ENCODE measurements around the gene SECISBP2L. TPM values are rescaled to one million over a fixed set of nuclear protein-coding genes. Genes with fewer than 3 reads are reported as not detected.
"Not testable (repeated sequence)": the region's sequence is repeated elsewhere in the genome, so short reads cannot be mapped to it uniquely, and the experiment has no call there.

Gene SECISBP2L
- total RNA-seq, 1 donor from 2014 or later: 20.4 TPM

DNA sequence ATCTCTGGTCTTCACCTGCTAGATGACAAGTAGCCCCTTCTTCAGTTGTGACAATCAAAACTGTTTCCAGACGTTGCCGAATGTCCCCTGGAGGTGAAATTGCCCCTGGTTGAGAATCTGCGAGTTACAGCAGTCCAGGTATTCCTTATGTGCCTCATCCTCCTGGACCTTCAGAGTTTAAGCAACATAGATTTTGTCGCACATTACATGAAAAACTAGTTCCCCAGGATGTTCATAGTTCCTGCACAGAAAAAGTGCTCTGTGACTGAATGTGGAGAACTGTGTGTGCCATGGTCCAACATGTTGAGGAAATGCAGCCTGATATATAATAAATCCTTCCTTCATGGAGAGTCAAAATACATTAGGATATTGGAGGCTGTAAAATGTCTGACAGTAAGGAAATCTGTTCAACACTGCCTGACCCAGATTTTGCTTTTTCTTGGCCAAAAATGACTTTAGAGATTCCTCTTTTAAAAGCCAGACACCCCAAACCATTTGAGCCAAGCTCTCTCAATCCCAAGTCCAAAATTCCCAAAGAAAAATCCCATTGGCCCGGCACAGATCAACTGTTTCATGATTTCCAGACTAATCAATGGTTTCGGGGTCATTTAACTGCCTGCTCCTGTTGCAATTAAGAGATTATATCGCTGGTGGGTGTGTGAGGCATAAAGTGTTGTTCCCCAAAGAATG, 62.1 kb downstream of the SECISBP2L start:
- peaks cover 0 to 11% (median 0%) of the 10 kb centered on the region in 3 donors for H3K27me3 ChIP-seq (ENCODE audit: control insufficient read depth in 3 of 3, insufficient read depth in 3 of 3, low read length in 3 of 3)
- H3K27ac ChIP-seq (ENCODE audit: low read depth, low read length): peak overlapping the region; percentile 6
- peaks cover 0 to 4% (median 0%) of the 10 kb centered on the region in 3 donors for H3K4me1 ChIP-seq (ENCODE audit: control insufficient read depth in 3 of 3, insufficient read depth in 3 of 3, low read length in 3 of 3)
- H3K9ac ChIP-seq (ENCODE audit: low read depth in 1 of 3, low read length in 3 of 3): no peak overlapping the region
- H3K4me3 ChIP-seq (ENCODE audit: low read length in 3 of 3): no peak overlapping the region
- no peaks in the 10 kb centered on the region for H3K9me3 ChIP-seq (ENCODE audit: control insufficient read depth in 3 of 3, low read length in 3 of 3)
- no peaks in the 10 kb centered on the region for H3K36me3 ChIP-seq (ENCODE audit: control insufficient read depth in 3 of 3, insufficient read depth in 3 of 3, low read length in 3 of 3)

- H3K9ac ChIP-seq (ENCODE audit: low read depth in 1 of 3, low read length in 3 of 3): no peak overlapping the region
- no peaks in the 10 kb centered on the region for H3K36me3 ChIP-seq (ENCODE audit: control insufficient read depth in 3 of 3, insufficient read depth in 3 of 3, low read length in 3 of 3)
- H3K27me3 ChIP-seq (ENCODE audit: control insufficient read depth in 3 of 3, insufficient read depth in 3 of 3, low read length in 3 of 3): peaks cover 0 to 11% (median 0%) of the 10 kb centered on the region in 3 donors
- no peak overlapping the region for H3K27ac ChIP-seq (ENCODE audit: low read depth, low read length)
- H3K4me1 ChIP-seq (ENCODE audit: control insufficient read depth in 3 of 3, insufficient read depth in 3 of 3, low read length in 3 of 3): peaks cover 0 to 4% (median 0%) of the 10 kb centered on the region in 3 donors
- H3K9me3 ChIP-seq (ENCODE audit: control insufficient read depth in 3 of 3, low read length in 3 of 3): no peaks in the 10 kb centered on the region
- no peak overlapping the region for H3K4me3 ChIP-seq (ENCODE audit: low read length in 3 of 3)
Observed at GRCh38 chr15:48983300-48983699, 62.9 kb downstream of the SECISBP2L start.

GRCh38 chr15:48981941-48982340, 64.3 kb downstream of the SECISBP2L start:
- Histone ChIP-seq H3K4me3 (ENCODE audit: low read length in 3 of 3) (no peak overlapping the region), H3K9me3 (ENCODE audit: control insufficient read depth in 3 of 3, low read length in 3 of 3) (no peaks in the 10 kb centered on the region), H3K27ac (ENCODE audit: low read depth, low read length) (no peak overlapping the region), H3K36me3 (ENCODE audit: control insufficient read depth in 3 of 3, insufficient read depth in 3 of 3, low read length in 3 of 3) (no peaks in the 10 kb centered on the region), H3K4me1 (ENCODE audit: control insufficient read depth in 3 of 3, insufficient read depth in 3 of 3, low read length in 3 of 3) (peaks cover 0 to 4% (median 0%) of the 10 kb centered on the region in 3 donors), H3K9ac (ENCODE audit: low read depth in 1 of 3, low read length in 3 of 3) (no peak overlapping the region), H3K27me3 (ENCODE audit: control insufficient read depth in 3 of 3, insufficient read depth in 3 of 3, low read length in 3 of 3) (peaks cover 0 to 11% (median 0%) of the 10 kb centered on the region in 3 donors)

DNA sequence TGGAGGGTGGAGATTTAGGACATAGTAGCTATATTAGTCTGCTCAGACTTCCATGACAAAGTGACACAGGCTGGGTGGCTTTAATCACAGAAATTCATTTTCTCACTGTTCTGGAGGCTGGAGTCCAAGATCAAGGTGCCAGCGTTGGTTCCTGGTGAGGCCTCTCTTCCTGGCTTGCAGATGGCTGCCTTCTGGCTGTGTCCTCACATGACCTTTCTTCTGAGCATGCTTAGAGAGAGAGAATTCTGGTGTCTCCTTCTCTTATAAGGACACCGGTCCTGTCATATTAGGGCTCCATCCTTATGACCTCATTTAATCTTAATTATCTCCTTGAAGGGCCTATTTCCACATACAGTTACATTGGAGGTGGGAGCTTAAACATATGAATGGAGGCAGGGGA, 67.6 kb downstream of the SECISBP2L start:
- Histone ChIP-seq H3K36me3 (ENCODE audit: control insufficient read depth in 3 of 3, insufficient read depth in 3 of 3, low read length in 3 of 3) (no peaks in the 10 kb centered on the region), H3K9me3 (ENCODE audit: control insufficient read depth in 3 of 3, low read length in 3 of 3) (no peaks in the 10 kb centered on the region), H3K9ac (ENCODE audit: low read depth in 1 of 3, low read length in 3 of 3) (no peak overlapping the region), H3K27ac (ENCODE audit: low read depth, low read length) (no peak overlapping the region), H3K4me1 (ENCODE audit: control insufficient read depth in 3 of 3, insufficient read depth in 3 of 3, low read length in 3 of 3) (peaks cover 0 to 10% (median 7%) of the 10 kb centered on the region in 3 donors), H3K27me3 (ENCODE audit: control insufficient read depth in 3 of 3, insufficient read depth in 3 of 3, low read length in 3 of 3) (peaks cover 0 to 11% (median 0%) of the 10 kb centered on the region in 3 donors), H3K4me3 (ENCODE audit: low read length in 3 of 3) (no peak overlapping the region)

DNA sequence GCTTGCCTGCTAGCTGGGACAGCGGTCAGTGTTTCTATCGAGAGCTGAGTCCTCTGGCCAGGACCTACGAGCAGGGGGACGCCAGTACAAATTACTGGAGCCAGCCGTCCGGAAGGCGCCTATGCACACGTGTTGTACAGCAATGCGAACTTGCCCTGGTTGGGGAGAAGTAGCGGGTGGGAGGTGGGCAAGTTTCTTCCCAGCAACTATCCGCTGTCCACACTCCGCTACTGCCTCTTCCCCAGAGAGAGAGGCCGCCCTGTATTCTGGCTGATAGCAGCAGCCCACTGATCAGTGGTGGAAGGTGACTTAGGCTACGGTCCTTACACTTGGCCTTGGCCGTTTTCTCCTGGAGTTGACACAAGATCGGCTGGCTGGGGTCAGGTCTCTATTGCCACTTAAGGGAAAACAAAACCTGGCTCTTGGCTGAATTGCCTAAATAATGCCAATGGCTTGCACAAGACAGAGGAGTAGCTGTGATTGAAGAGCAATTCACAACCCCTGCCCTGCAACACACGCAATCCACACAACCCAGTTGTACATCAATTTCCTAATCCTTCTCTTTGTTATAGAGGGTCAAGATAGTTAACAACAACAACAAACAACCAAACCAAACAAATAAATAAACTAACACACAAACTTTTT, 69.7 kb downstream of the SECISBP2L start:
- peak overlapping the region in 2 of 3 donors; percentile 79 to 83 for H3K9ac ChIP-seq (ENCODE audit: low read depth in 1 of 3, low read length in 3 of 3)
- peaks cover 0 to 10% (median 7%) of the 10 kb centered on the region in 3 donors for H3K4me1 ChIP-seq (ENCODE audit: control insufficient read depth in 3 of 3, insufficient read depth in 3 of 3, low read length in 3 of 3)
- H3K36me3 ChIP-seq (ENCODE audit: control insufficient read depth in 3 of 3, insufficient read depth in 3 of 3, low read length in 3 of 3): no peaks in the 10 kb centered on the region
- peak overlapping the region; percentile 20 for H3K27ac ChIP-seq (ENCODE audit: low read depth, low read length)
- no peaks in the 10 kb centered on the region for H3K9me3 ChIP-seq (ENCODE audit: control insufficient read depth in 3 of 3, low read length in 3 of 3)
- H3K27me3 ChIP-seq (ENCODE audit: control insufficient read depth in 3 of 3, insufficient read depth in 3 of 3, low read length in 3 of 3): peaks cover 0 to 4% (median 0%) of the 10 kb centered on the region in 3 donors
- peak overlapping the region; percentile 64 to 79 (median 66) for H3K4me3 ChIP-seq (ENCODE audit: low read length in 3 of 3)

- peak overlapping the region; percentile 20 for H3K27ac ChIP-seq (ENCODE audit: low read depth, low read length)
- peaks cover 0 to 3% (median 0%) of the 10 kb centered on the region in 3 donors for H3K27me3 ChIP-seq (ENCODE audit: control insufficient read depth in 3 of 3, insufficient read depth in 3 of 3, low read length in 3 of 3)
- peak overlapping the region; percentile 74 to 83 (median 79) for H3K9ac ChIP-seq (ENCODE audit: low read depth in 1 of 3, low read length in 3 of 3)
- no peaks in the 10 kb centered on the region for H3K36me3 ChIP-seq (ENCODE audit: control insufficient read depth in 3 of 3, insufficient read depth in 3 of 3, low read length in 3 of 3)
- H3K4me1 ChIP-seq (ENCODE audit: control insufficient read depth in 3 of 3, insufficient read depth in 3 of 3, low read length in 3 of 3): peaks cover 0 to 10% (median 7%) of the 10 kb centered on the region in 3 donors
- H3K4me3 ChIP-seq (ENCODE audit: low read length in 3 of 3): peak overlapping the region; percentile 64 to 79 (median 66)
- no peaks in the 10 kb centered on the region for H3K9me3 ChIP-seq (ENCODE audit: control insufficient read depth in 3 of 3, low read length in 3 of 3)
Observed at GRCh38 chr15:48975472-48976419, 70.5 kb downstream of the SECISBP2L start.

GRCh38 chr15:48974882-48975281, 71.4 kb downstream of the SECISBP2L start:
- no peak overlapping the region for H3K9ac ChIP-seq (ENCODE audit: low read depth in 1 of 3, low read length in 3 of 3)
- H3K36me3 ChIP-seq (ENCODE audit: control insufficient read depth in 3 of 3, insufficient read depth in 3 of 3, low read length in 3 of 3): no peaks in the 10 kb centered on the region
- no peak overlapping the region for H3K4me3 ChIP-seq (ENCODE audit: low read length in 3 of 3)
- no peaks in the 10 kb centered on the region for H3K9me3 ChIP-seq (ENCODE audit: control insufficient read depth in 3 of 3, low read length in 3 of 3)
- H3K27ac ChIP-seq (ENCODE audit: low read depth, low read length): no peak overlapping the region
- peaks cover 0 to 3% (median 0%) of the 10 kb centered on the region in 3 donors for H3K27me3 ChIP-seq (ENCODE audit: control insufficient read depth in 3 of 3, insufficient read depth in 3 of 3, low read length in 3 of 3)
- H3K4me1 ChIP-seq (ENCODE audit: control insufficient read depth in 3 of 3, insufficient read depth in 3 of 3, low read length in 3 of 3): peaks cover 0 to 10% (median 7%) of the 10 kb centered on the region in 3 donors

GRCh38 chr15:48972750-48973503, 73.3 kb downstream of the SECISBP2L start:
- Histone ChIP-seq H3K27ac (ENCODE audit: low read depth, low read length) (no peak overlapping the region), H3K9ac (ENCODE audit: low read depth in 1 of 3, low read length in 3 of 3) (no peak overlapping the region), H3K4me1 (ENCODE audit: control insufficient read depth in 3 of 3, insufficient read depth in 3 of 3, low read length in 3 of 3) (peaks cover 0 to 10% (median 7%) of the 10 kb centered on the region in 3 donors), H3K9me3 (ENCODE audit: control insufficient read depth in 3 of 3, low read length in 3 of 3) (no peaks in the 10 kb centered on the region), H3K4me3 (ENCODE audit: low read length in 3 of 3) (no peak overlapping the region), H3K27me3 (ENCODE audit: control insufficient read depth in 3 of 3, insufficient read depth in 3 of 3, low read length in 3 of 3) (no peaks in the 10 kb centered on the region), H3K36me3 (ENCODE audit: control insufficient read depth in 3 of 3, insufficient read depth in 3 of 3, low read length in 3 of 3) (no peaks in the 10 kb centered on the region)

DNA sequence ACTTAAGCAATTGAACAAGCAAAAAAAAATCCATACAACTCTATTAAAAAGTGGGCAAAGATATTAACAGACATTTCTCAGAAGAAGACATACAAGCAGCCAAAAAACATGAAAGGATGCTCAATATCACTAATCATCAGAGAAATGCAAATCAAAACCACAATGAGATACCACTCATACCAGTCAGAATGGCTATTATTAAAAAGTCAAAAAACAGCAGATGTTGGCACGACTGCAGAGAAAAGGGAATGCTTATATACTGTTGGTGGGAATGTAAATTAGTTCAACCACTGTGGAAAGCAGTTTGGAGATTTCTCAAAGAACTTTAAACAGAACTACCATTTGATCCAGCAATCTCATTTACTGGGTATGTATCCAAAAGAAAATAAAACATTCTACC, 75.3 kb downstream of the SECISBP2L start:
- H3K4me1 ChIP-seq (ENCODE audit: control insufficient read depth in 3 of 3, insufficient read depth in 3 of 3, low read length in 3 of 3); H3K4me3 ChIP-seq (ENCODE audit: low read length in 3 of 3); H3K27me3 ChIP-seq (ENCODE audit: control insufficient read depth in 3 of 3, insufficient read depth in 3 of 3, low read length in 3 of 3); H3K9ac ChIP-seq (ENCODE audit: low read depth in 1 of 3, low read length in 3 of 3); H3K9me3 ChIP-seq (ENCODE audit: control insufficient read depth in 3 of 3, low read length in 3 of 3); H3K36me3 ChIP-seq (ENCODE audit: control insufficient read depth in 3 of 3, insufficient read depth in 3 of 3, low read length in 3 of 3); H3K27ac ChIP-seq (ENCODE audit: low read depth, low read length): not testable (repeated sequence)
